M059J (cell line): ENCODE results near the gene DBF4. TPM values are rescaled to one million over a fixed set of nuclear protein-coding genes. Genes with fewer than 3 reads are reported as not detected.
A peak's percentile ranks its signal among the peaks of the same experiment; 100 is the strongest.
"Not testable (repeated sequence)": the region's sequence is repeated elsewhere in the genome, so short reads cannot be mapped to it uniquely, and the experiment has no call there.

Source experiments
- DNase-seq: peaks from one replicate; pipeline ENCODE4 v3.0.0-alpha.2; 2012; ENCODE audit warnings: low read depth
- total RNA-seq: library from RNA; depleted of rRNA; stranded (reverse); fragments of >200 nt; shearing (Covaris generic); gene quantifications from 2 replicates; pipeline ENCODE4 v1.2.3, GENCODE V29; 2014; rRNA removed

Gene DBF4
- total RNA-seq, result 62.1 and 69.3 TPM in 2 replicates

- DNase-seq, result peak; percentile 95
Observed at GRCh38 chr7:87876040-87876868, at the start of gene DBF4, which contains the start of gene SLC25A40. DBF4 (plus strand) TSS chr7:87876493; CDS start chr7:87876733, 240 bp downstream. SLC25A40 (minus strand) TSS chr7:87876360; CDS start chr7:87858727, 17,633 bp downstream.

- DNase-seq, result not testable (repeated sequence)
Observed at GRCh38 chr7:87828383-87828782, 47.9 kb upstream of the DBF4 start.

- no peak for DNase-seq
Observed at GRCh38 chr7:87831097-87831496, 45.2 kb upstream of the DBF4 start.

- DNase-seq, result no peak
Observed at GRCh38 chr7:87833130-87833529, 43.2 kb upstream of the DBF4 start.

GRCh38 chr7:87837597-87837996 lies 38.7 kb upstream of the DBF4 start:
- DNase-seq, result no peak

- peak; percentile 5 for DNase-seq
Observed at GRCh38 chr7:87850836-87851593, 25.3 kb upstream of the DBF4 start.

- no peak for DNase-seq
Observed at GRCh38 chr7:87852306-87852705, 24.0 kb upstream of the DBF4 start.

- DNase-seq, result peak; percentile 72
Observed at GRCh38 chr7:87853237-87853864, 22.9 kb upstream of the DBF4 start.

GRCh38 chr7:87858417-87859100 lies 17.7 kb upstream of the DBF4 start:
- DNase-seq, result no peak

- no peak for DNase-seq
Observed at GRCh38 chr7:87866089-87866488, 10.2 kb upstream of the DBF4 start.

GRCh38 chr7:87866533-87866932 lies 9.8 kb upstream of the DBF4 start:
- not testable (repeated sequence) for DNase-seq

- no peak for DNase-seq
Observed at GRCh38 chr7:87870471-87870870, 5.8 kb upstream of the DBF4 start.

- DNase-seq, result no peak
Observed at GRCh38 chr7:87872346-87872745, 3.9 kb upstream of the DBF4 start.

- not testable (repeated sequence) for DNase-seq
Observed at GRCh38 chr7:87873328-87873727, 3.0 kb upstream of the DBF4 start.

- no peak for DNase-seq
Observed at GRCh38 chr7:87874066-87874465, 2.2 kb upstream of the DBF4 start.

- DNase-seq, result peak; percentile 25
Observed at GRCh38 chr7:87875151-87876039, 898 bp upstream of the DBF4 start.

- peak; percentile 69 for DNase-seq
Observed at GRCh38 chr7:87876869-87877234, 559 bp downstream of the DBF4 start.

GRCh38 chr7:87877366-87878040 lies 1.2 kb downstream of the DBF4 start:
- DNase-seq, result peak; percentile 5

GRCh38 chr7:87878208-87878735 lies 2.0 kb downstream of the DBF4 start:
- DNase-seq, result peak; percentile 5
